ENCODE measurements around the gene RUSF1.

The RUSF1 gene

DNA sequence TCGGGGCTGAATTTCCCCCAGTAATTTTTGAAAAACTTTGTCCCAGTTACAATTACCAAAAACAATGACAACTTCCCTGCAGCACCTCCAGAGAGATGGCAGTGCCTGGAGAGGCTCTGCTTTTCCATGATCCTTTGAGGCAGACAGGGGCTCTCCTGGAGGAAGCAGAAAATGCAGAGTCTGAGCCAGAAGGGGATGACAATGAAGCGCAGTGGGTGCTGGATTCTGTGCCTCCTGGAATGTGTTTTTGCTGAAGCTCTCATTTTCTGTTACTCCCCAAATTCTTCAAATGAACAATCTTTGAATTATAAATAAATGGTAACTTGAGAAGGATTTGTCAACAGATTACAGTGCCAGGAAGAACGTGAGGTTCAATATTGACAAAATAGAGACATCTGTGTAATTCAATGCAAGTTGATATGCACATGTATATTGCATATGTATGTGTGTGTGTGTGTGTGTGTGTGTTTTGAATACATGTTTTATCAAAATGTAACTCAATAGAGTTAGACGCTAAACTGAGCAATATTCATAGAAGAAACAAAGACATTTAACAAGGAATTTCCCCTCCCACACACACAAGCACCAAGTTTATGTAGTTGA lies 9.7 kb upstream of the RUSF1 start:
- in situ Hi-C loops (cut with MboI; ENCODE audit: low sequenced_read_pairs, unreplicated experiment) = loop anchor here (25.0 kb wide), 1 partner anchor 194 kb away; a partner anchor contains a TSS
- no peak for DNase-seq (ENCODE audit: low spot score)
- TF ChIP-seq, protein P1, sequence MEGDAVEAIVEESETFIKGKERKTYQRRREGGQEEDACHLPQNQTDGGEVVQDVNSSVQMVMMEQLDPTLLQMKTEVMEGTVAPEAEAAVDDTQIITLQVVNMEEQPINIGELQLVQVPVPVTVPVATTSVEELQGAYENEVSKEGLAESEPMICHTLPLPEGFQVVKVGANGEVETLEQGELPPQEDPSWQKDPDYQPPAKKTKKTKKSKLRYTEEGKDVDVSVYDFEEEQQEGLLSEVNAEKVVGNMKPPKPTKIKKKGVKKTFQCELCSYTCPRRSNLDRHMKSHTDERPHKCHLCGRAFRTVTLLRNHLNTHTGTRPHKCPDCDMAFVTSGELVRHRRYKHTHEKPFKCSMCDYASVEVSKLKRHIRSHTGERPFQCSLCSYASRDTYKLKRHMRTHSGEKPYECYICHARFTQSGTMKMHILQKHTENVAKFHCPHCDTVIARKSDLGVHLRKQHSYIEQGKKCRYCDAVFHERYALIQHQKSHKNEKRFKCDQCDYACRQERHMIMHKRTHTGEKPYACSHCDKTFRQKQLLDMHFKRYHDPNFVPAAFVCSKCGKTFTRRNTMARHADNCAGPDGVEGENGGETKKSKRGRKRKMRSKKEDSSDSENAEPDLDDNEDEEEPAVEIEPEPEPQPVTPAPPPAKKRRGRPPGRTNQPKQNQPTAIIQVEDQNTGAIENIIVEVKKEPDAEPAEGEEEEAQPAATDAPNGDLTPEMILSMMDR (IDR thresholded peaks at IDR 0.05; ENCODE audit: borderline replicate concordance, control extremely low read depth, extremely low read depth, insufficient read depth, missing control alignments) = no peak

- in situ Hi-C loops (cut with MboI; ENCODE audit: low sequenced_read_pairs, unreplicated experiment) = loop anchor here (25.0 kb wide), 1 partner anchor 198 kb away; a partner anchor contains a TSS
- no peak for DNase-seq (ENCODE audit: low spot score)
- TF ChIP-seq, protein P1 (IDR thresholded peaks at IDR 0.05; ENCODE audit: borderline replicate concordance, control extremely low read depth, extremely low read depth, insufficient read depth, missing control alignments) = no peak
These were observed 5.7 kb upstream of the RUSF1 start for GRCh38 chr16:31513884-31514283.

DNA sequence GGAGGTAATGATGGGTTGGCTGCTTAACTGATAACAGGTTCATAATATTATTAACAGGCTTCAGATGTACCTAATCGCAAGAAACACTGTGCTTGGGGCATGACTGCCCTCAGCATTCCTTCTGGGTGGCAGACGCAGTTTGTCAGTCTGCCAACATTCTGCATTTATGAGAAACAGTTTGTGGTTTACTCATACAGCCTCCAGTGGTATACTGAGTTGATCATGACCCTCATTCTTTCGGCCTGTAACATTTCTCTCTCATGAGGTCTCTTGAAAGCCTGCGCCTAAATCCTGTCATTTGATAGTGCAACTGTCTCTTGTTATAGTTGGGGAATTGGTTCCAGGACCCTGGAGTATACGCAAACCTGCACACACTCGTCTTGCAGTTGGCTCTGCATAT lies 4.9 kb upstream of the RUSF1 start:
- in situ Hi-C loops (cut with MboI; ENCODE audit: low sequenced_read_pairs, unreplicated experiment) = loop anchor here (25.0 kb wide), 1 partner anchor 199 kb away; a partner anchor contains a TSS
- DNase-seq (ENCODE audit: low spot score) = no peak

DNA sequence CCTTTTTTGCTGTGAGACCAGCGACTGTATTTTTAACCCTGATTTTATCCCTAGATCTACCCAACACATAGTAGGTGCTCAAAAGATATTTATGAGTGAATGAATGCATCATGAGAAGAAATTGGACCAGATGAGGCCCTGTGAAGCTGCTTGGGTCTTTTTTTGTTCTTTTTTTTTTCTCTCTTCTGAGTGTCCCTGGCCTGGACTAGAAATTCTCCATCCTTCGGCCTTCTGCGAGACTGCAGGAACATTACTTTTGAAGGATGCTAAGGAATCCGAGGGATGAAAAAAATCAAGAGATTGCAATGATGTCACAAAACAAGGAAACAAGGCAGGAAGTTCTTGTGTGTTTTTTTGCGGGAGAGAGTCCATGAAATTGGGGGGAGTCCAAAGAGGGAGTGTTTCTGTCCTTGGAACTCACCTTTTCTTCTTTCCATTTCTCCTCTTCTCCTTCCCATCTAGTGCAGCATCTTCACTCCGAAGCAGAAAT lies 560 bp upstream of the RUSF1 start:
- no peak for DNase-seq (ENCODE audit: low spot score)
- in situ Hi-C loops (cut with MboI; ENCODE audit: low sequenced_read_pairs, unreplicated experiment) = loop anchor here (25.0 kb wide), 1 partner anchor 204 kb away; a partner anchor contains a TSS
- TF ChIP-seq, protein P1 (IDR thresholded peaks at IDR 0.05; ENCODE audit: borderline replicate concordance, control extremely low read depth, extremely low read depth, insufficient read depth, missing control alignments) = no peak

More for the DNA sequence above, 4.9 kb upstream of the RUSF1 start:
- TF ChIP-seq, protein P1 (IDR thresholded peaks at IDR 0.05; ENCODE audit: borderline replicate concordance, control extremely low read depth, extremely low read depth, insufficient read depth, missing control alignments) = no peak

DNA sequence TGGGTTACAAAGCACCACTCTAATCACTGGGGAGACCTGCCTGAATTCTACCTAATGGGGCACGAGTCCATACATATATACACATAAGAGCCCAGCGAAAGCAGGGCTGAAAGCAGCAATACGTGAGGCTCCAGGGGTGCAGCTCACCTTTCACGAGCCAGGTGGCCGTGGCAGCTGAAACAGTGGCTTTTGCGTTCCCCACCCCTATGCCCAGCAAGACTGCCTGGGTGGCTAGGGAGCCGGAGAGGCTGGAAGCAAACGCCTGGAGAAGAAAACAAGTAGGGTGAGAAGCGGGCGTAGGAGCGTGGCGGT lies 618 bp downstream of the RUSF1 start:
- DNase-seq (ENCODE audit: low spot score) = no peak
- TF ChIP-seq, protein P1 (IDR thresholded peaks at IDR 0.05; ENCODE audit: borderline replicate concordance, control extremely low read depth, extremely low read depth, insufficient read depth, missing control alignments) = no peak
- in situ Hi-C loops (cut with MboI; ENCODE audit: low sequenced_read_pairs, unreplicated experiment) = loop anchor here (25.0 kb wide), 1 partner anchor 205 kb away; a partner anchor contains a TSS

DNA sequence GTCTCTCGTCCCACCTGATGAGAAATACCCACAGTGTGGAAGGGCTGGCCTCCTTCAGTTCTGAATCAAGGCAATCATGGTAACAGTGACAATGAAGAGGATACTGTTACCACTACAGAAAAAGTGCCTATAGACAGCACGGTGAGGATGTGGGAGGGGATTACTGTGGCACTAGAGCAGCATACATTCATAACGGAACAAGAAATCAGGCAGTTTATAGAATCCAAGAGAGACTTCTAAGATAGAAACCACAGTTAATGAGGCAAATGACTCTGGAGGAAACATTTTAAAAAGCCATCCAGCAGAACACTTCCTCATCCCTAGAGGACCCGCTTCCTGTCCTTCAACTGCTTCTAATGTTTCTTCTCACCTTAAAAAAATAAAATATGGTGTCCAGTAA lies 2.7 kb downstream of the RUSF1 start:
- in situ Hi-C loops (cut with MboI; ENCODE audit: low sequenced_read_pairs, unreplicated experiment) = loop anchor here (25.0 kb wide), 1 partner anchor 207 kb away; a partner anchor contains a TSS
- TF ChIP-seq, protein P1 (IDR thresholded peaks at IDR 0.05; ENCODE audit: borderline replicate concordance, control extremely low read depth, extremely low read depth, insufficient read depth, missing control alignments) = no peak
- no peak for DNase-seq (ENCODE audit: low spot score)
